Testis (tissue), 3 donors: ENCODE results near the gene TYROBP. TPM values are rescaled to one million over a fixed set of nuclear protein-coding genes. Genes with fewer than 3 reads are reported as not detected.
"Not testable (repeated sequence)": the region's sequence is repeated elsewhere in the genome, so short reads cannot be mapped to it uniquely, and the experiment has no call there.

Experiments used
- DNase-seq: peaks from one replicate; pipeline ENCODE4 v3.0.0-alpha.2; 2019
- H3K27ac ChIP-seq, 2 donors: fragments of 200-600 bp; sonication (generic); one replicate each; pipeline ENCODE4 v1.5.1; 2019
- H3K27me3 ChIP-seq: fragments of 200-600 bp; sonication (generic); one replicate; pipeline ENCODE4 v1.5.1; 2019
- H3K36me3 ChIP-seq: fragments of 200-600 bp; sonication (generic); one replicate; pipeline ENCODE4 v1.5.1; 2017; ENCODE audit warnings: low read depth; ENCODE audit errors: missing control alignments
- H3K4me1 ChIP-seq: fragments of 200-600 bp; sonication (generic); one replicate; pipeline ENCODE4 v1.5.1; 2019
- H3K4me3 ChIP-seq, 2 donors: fragments of 200-600 bp; sonication (generic); one replicate each; pipeline ENCODE4 v1.5.1; 2017 to 2019
- H3K9me3 ChIP-seq: fragments of 200-600 bp; sonication (generic); one replicate; pipeline ENCODE4 v1.5.1; 2017
- POLR2A ChIP-seq: fragments of 450-650 bp; IDR thresholded peaks from one replicate; pipeline ENCODE4 v1.6.1; 2017; ENCODE audit warnings: antibody characterized with exemption, mild to moderate bottlenecking, moderate library complexity
- WGBS, 2 donors: methylation state at CpG; one replicate each; pipeline ENCODE4 v1.1.5; 2018; 5-methylcytosine and 5-hydroxymethylcytosine counted together
- intact Hi-C: fragments of 100-400 bp; cut with DNase I; formaldehyde crosslinking; loops from one replicate; pipeline ENCODE4 v1.15.1; 2023; ENCODE audit warnings: low total_unique reads
- polyA plus RNA-seq: library from polyadenylated mRNA; stranded (reverse); fragments of 350-450 nt; fragmentation: Illumina TruSeq; extraction: RNeasy Lipid Tissue Mini Kit (QIAGEN cat#74804); gene quantifications from one replicate; pipeline ENCODE4 v1.2.3, GENCODE V29; 2014; ENCODE audit warnings: low read depth, low replicate concordance; ENCODE audit not compliant: insufficient read depth
- total RNA-seq, 2 donors: library from RNA; depleted of rRNA; stranded (reverse); fragments of >200 nt; gene quantifications; one replicate each; pipeline ENCODE4 v1.2.3, GENCODE V29; 2016
- TF ChIP-seq, protein P1 (sequence below), 3 experiments: fragments of 450-650 bp in 2 of 3; fragments of 200-600 bp in 1 of 3; sonication (generic) in 1 of 3; IDR thresholded peaks; one replicate each; pipeline ENCODE4 v1.5.1; 2016 to 2019; ENCODE audit warnings: antibody characterized with exemption in 3 of 3, mild to moderate bottlenecking in 2 of 3, moderate library complexity in 1 of 3

TYROBP gene
- total and polyA plus RNA-seq, 3 donors from 2014 or later: 2.9 to 77.5 (median 21.7) TPM

DNA sequence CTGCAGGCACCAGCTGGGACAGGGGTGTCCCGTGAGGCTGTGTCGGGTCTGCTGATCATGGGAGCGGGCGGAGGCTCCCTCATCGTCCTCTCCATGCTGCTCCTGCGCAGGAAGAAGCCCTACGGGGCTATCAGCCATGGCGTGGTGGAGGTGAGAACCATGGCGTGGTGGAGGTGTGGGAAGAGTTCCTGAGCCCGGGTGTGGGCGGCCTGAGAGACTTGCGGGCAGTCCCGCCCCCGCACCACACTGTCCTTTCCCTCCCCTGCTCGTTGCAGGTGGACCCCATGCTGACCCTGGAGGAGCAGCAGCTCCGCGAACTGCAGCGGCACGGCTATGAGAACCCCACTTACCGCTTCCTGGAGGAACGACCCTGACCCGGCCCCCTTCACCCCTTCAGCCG is 29.0 kb downstream of the TYROBP start:
- Histone ChIP-seq H3K9me3 (no peaks in the 10 kb centered on the region), H3K27ac (no peak overlapping the region), H3K4me3 (no peak overlapping the region), H3K4me1 (no peaks in the 10 kb centered on the region), H3K36me3 (no peaks in the 10 kb centered on the region), H3K27me3 (no peaks in the 10 kb centered on the region)
- 30 to 32% methylated on average over 12 to 23 of the region's 23 CpGs for WGBS, 2 donors
- intact Hi-C loops: no loop called here
- no peak for DNase-seq
- no peak for TF ChIP-seq POLR2A
- TF ChIP-seq, protein P1, sequence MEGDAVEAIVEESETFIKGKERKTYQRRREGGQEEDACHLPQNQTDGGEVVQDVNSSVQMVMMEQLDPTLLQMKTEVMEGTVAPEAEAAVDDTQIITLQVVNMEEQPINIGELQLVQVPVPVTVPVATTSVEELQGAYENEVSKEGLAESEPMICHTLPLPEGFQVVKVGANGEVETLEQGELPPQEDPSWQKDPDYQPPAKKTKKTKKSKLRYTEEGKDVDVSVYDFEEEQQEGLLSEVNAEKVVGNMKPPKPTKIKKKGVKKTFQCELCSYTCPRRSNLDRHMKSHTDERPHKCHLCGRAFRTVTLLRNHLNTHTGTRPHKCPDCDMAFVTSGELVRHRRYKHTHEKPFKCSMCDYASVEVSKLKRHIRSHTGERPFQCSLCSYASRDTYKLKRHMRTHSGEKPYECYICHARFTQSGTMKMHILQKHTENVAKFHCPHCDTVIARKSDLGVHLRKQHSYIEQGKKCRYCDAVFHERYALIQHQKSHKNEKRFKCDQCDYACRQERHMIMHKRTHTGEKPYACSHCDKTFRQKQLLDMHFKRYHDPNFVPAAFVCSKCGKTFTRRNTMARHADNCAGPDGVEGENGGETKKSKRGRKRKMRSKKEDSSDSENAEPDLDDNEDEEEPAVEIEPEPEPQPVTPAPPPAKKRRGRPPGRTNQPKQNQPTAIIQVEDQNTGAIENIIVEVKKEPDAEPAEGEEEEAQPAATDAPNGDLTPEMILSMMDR (IDR thresholded peaks at IDR 0.05): no peak

DNA sequence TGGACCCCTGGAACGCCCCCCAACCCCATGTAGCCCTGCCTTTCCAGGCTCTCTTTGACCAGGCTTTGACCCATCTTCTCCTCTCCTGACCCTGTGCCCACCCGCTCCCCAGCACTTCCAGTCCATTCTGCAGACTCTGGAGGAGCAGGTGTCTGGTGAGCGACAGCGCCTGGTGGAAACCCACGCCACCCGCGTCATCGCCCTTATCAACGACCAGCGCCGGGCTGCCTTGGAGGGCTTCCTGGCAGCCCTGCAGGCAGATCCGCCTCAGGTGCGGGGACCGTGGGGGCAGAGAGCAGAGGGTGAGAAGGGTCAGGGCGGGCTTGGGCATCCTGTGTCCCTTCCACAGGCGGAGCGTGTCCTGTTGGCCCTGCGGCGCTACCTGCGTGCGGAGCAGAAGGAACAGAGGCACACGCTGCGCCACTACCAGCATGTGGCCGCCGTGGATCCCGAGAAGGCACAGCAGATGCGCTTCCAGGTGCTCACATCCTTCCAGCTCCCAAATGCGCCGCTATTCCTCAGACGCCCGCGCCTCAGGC is 33.6 kb downstream of the TYROBP start:
- Histone ChIP-seq H3K27ac (no peak overlapping the region), H3K9me3 (no peaks in the 10 kb centered on the region), H3K4me3 (no peak overlapping the region), H3K27me3 (no peaks in the 10 kb centered on the region), H3K36me3 (no peaks in the 10 kb centered on the region), H3K4me1 (no peaks in the 10 kb centered on the region)
- TF ChIP-seq POLR2A: no peak
- TF ChIP-seq, protein P1 (IDR thresholded peaks at IDR 0.05): no peak
- 92 to 93% methylated on average over 28 to 32 of the region's 32 CpGs for WGBS, 2 donors
- no peak for DNase-seq
- intact Hi-C loops: no loop called here

DNA sequence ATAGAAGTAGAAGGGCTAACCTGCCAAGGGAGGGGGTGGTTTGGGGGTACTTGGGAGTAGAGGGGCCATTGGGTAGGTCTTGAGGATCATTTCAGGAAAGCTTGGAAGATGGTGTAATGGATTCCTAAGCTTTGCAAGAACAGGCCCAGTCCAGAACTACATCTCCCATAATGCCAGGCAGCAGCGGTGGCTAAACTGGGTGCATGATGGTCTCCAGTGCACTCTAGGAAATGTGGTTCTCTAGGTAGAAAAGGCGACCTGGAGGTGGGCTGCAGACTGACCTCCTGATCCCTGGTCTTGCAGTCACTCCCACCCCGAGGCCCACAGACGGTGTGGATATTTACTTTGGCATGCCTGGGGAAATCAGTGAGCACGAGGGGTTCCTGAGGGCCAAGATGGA is 35.9 kb downstream of the TYROBP start:
- Histone ChIP-seq H3K4me1 (peaks cover 7% of the 10 kb centered on the region), H3K9me3 (no peaks in the 10 kb centered on the region), H3K4me3 (no peak overlapping the region), H3K36me3 (no peaks in the 10 kb centered on the region), H3K27me3 (no peaks in the 10 kb centered on the region), H3K27ac (no peak overlapping the region)
- intact Hi-C loops: no loop called here
- no peak for DNase-seq
- WGBS, 2 donors: 67 to 68% methylated on average over 5 of the region's 5 CpGs
- no peak for TF ChIP-seq POLR2A
- TF ChIP-seq, protein P1 (IDR thresholded peaks at IDR 0.05): no peak

DNA sequence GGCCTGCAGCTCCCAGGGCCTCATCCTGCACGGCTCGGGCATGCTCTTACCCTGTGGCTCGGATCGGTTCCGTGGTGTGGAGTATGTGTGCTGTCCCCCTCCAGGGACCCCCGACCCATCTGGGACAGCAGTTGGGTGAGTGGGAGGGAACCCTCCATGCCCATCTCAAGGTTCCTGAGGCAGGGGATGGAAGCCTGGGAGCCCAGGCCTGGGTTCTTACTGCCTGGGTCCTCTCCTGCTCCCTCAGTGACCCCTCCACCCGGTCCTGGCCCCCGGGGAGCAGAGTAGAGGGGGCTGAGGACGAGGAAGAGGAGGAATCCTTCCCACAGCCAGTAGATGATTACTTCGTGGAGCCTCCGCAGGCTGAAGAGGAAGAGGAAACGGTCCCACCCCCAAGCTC is 36.5 kb downstream of the TYROBP start:
- Histone ChIP-seq H3K27me3 (no peaks in the 10 kb centered on the region), H3K9me3 (no peaks in the 10 kb centered on the region), H3K36me3 (no peaks in the 10 kb centered on the region), H3K4me1 (peaks cover 7% of the 10 kb centered on the region), H3K4me3 (no peak overlapping the region), H3K27ac (no peak overlapping the region)
- WGBS, 2 donors: 89 to 98% methylated on average over 8 to 12 of the region's 12 CpGs
- DNase-seq: no peak
- TF ChIP-seq, protein P1 (IDR thresholded peaks at IDR 0.05): no peak
- no peak for TF ChIP-seq POLR2A
- intact Hi-C loops: no loop called here

DNA sequence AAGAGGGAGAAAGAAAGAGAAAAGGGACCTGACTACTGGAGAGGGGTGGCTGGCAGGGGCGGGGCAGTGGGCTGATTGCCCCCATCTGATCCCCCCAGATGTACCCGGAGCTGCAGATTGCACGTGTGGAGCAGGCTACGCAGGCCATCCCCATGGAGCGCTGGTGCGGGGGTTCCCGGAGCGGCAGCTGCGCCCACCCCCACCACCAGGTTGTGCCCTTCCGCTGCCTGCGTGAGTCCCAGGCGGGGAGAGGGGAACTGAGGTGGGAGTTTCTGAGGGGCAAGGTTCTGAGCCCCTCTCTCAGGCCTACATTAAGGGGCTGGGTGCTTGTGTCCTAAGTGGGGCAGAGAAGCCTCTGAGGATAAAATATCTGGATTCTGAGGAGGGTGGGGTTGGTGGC is 37.3 kb downstream of the TYROBP start:
- no peaks in the 10 kb centered on the region for H3K27me3 ChIP-seq
- H3K27ac ChIP-seq: no peak overlapping the region
- TF ChIP-seq POLR2A: no peak
- H3K9me3 ChIP-seq: no peaks in the 10 kb centered on the region
- H3K4me1 ChIP-seq: peaks cover 7% of the 10 kb centered on the region
- 47 to 67% methylated on average over 5 to 12 of the region's 12 CpGs for WGBS, 2 donors
- H3K36me3 ChIP-seq: no peaks in the 10 kb centered on the region
- DNase-seq: no peak
- intact Hi-C loops: no loop called here
- no peak overlapping the region for H3K4me3 ChIP-seq

DNA sequence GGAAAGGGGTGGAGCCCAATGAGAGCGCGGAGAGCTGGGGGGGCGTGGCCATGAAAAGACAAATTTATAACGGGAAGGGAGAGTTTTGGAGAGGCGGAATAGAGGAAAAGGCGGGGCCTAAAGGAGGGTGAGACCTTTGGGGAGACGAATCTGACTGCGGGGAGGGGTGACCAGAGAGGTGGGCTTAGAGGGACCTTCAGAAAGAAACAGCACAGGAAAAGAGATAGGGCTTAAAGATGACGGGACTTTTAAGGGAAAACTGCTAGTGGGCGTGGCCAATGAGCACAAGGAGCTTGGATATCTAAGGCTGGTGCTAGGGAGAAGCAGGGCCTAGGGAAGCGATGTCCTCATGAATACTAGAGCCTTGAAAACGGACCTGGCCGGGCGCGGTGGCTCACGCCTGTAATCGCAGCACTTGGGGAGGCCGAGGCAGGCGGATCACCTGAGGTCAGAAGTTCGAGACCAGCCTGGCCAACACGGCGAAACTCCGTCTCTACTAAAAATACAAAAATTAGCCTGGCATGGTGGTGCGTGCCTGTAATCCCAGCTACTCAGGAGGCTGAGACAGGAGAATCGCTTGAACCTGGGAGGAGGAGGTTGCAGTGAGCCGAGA is 37.9 kb downstream of the TYROBP start:
- WGBS, 2 donors: 19 to 38% methylated on average over 21 to 26 of the region's 26 CpGs
- peak; percentile 49 for DNase-seq
- H3K4me3 ChIP-seq: peak overlapping the region; percentile 31 to 55
- H3K9me3 ChIP-seq, intact Hi-C loops, H3K36me3 ChIP-seq, H3K27me3 ChIP-seq, H3K4me1 ChIP-seq, H3K27ac ChIP-seq: not testable (repeated sequence)
